HG03064 (cell line): ENCODE data around the gene GSTT4.
A peak's percentile ranks its signal among the peaks of the same experiment; 100 is the strongest.
"Not testable (repeated sequence)": the region's sequence is repeated elsewhere in the genome, so short reads cannot be mapped to it uniquely, and the experiment has no call there.

Source experiments
- ATAC-seq: cut with Tn5 transposase; IDR thresholded peaks from one replicate; pipeline ENCODE4 v1.9.1; 2021; ENCODE audit warnings: low read depth; ENCODE audit not compliant: unreplicated experiment

The GSTT4 gene

DNA sequence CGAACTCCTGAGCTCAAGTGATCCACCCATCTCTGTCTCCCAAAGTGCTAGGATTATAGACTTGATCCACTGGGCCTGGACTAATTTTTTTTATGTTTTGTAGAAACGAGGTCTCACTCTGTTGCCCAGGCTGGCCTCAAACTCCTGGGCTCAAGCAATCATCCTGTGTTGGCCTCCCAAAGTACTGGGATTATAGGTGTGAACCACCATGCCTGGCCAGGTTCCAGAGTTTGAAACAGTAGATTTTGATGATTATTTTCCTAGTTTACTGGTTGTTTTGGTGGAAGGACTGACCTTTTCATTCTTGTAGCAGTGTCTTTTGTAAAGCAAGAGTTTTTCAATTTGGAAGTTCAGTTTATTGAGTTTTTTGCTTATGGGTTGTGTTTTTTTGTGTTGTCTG lies 20.8 kb upstream of the GSTT4 start:
- ATAC-seq, result no peak

DNA sequence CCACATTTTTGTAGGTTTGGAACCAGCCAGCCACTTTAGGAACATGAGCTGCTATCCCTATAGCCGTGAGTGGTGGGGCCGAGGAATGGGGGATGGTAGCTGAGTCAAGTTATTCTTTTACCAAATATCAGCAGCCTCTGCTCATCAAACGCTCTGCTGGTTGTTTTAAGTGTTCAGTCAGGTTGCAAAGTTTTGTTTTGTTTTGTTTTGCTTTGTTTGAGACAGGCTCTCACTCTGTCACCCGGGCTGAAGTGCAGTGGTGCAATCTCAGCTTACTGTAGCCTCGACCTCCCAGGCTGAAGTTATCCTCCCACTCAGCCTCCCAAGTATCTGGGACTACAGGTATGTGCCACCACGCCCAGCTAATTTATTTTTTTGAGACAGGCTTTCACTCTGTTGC lies 20.2 kb upstream of the GSTT4 start:
- no peak for ATAC-seq

DNA sequence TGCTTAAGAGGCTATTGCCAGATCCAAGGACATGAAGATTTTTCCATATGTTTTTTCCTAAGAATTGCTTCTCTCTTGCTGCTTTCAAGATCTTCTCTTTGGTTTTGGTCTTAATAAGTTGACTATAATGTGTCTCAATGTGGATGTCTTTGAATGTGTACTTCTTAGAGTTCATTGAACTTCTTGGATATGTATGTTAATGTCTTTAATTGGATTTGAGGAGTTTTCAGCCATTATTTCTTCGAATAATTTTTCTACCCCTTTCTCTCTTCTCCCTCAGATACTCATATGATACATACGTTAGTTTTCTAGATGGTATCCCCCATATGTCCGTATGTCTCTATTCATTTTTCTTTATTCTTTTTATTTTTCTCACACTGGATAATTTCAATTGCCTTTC lies 19.1 kb upstream of the GSTT4 start:
- no peak for ATAC-seq

DNA sequence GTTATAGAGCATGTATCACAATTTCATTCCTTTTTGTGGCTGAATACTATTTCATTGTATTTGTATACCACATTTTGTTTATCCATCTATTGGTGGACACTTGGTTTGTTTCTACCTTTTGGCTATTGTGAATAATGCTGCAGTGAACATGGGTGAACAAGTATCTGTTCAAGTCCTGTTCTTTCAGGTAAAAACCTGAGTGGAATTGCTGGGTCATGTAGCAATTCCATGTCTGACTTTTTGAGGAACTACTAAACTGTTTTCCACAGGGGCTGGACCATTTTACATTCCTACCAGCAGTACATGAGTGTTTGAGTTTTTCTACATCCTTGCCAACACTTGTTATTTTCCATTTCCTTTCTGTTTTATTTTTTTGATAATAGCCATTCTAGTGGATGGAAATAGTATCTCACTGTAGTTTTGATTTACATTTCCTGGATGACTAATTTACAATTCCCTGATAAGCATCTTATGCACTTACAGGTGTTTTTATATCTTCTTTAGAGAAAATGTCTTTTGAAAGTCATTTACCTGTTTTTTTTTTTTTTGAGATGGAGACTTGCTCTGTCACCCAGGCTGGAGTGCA lies 18.0 kb upstream of the GSTT4 start:
- no peak for ATAC-seq

DNA sequence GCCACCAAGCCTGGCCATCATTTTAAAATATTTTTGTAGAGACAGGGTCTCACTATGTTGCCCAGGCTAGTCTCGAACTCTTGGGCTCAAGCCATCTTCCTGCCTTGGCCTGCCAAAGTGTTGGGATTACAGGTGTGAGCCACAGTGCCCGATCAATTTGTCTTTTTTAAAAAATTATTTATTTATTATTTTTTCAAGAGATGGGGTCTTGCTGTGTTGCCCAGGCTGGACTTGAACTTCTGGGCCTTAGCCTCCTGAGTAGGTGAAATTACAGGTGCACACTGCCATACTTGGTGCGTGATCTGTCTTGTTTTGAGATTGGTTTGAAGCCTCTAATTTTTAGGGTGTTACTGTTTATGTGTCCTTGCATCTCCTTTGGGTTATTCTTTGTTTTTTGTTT lies 16.1 kb upstream of the GSTT4 start:
- ATAC-seq, result no peak

DNA sequence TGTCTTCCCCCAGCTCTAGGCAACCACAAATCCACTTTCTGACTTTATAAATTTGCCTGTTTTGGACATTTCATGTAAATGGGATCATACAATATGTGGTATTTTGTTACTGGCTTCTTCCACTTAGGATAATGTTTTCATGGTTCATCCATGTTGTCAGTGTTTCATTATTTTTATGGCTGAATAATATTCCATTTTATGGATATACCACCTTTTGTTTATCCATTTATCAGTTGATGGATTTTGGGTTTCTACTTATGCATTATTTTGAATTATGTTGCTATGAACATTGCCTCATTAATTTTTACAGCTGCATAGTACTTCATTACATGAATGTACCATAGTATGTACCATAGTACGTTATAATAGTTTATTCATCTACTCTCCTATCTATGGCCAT lies 10.9 kb upstream of the GSTT4 start:
- ATAC-seq, result no peak

DNA sequence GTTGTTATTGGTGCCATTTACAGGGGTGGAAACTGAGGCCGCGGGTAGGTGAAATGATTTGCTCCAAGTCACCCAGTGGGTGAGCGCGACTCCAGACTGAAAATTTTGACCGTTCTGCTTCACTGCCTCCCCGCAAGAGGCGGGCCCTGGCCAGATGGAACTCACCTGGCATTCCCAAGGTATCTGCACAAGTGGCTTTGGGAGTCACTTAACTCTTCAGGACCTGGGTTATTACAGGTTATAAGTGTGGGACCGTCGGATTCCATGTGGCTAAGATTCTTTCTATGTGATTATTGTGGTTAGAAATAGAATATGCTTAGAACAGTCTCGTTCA lies 6.4 kb upstream of the GSTT4 start:
- peak; percentile 20 for ATAC-seq

DNA sequence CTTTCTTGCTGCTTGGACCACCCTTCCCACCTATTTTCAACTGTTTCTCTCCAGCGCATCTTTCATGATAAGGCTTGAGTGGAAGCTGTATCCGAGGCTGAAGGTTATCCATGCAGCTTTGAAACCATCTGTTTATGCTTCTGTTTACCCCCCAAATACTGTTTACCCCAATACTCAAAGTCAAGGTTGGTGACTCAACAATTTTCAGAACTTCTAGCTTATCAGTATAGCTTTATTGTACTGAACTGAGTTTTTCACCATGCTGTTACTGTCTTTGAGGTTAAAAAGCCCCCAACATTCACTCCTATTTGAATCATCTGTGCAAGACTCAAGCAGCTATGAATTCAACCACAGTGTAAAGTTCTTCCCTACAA lies 4.8 kb upstream of the GSTT4 start:
- no peak for ATAC-seq

DNA sequence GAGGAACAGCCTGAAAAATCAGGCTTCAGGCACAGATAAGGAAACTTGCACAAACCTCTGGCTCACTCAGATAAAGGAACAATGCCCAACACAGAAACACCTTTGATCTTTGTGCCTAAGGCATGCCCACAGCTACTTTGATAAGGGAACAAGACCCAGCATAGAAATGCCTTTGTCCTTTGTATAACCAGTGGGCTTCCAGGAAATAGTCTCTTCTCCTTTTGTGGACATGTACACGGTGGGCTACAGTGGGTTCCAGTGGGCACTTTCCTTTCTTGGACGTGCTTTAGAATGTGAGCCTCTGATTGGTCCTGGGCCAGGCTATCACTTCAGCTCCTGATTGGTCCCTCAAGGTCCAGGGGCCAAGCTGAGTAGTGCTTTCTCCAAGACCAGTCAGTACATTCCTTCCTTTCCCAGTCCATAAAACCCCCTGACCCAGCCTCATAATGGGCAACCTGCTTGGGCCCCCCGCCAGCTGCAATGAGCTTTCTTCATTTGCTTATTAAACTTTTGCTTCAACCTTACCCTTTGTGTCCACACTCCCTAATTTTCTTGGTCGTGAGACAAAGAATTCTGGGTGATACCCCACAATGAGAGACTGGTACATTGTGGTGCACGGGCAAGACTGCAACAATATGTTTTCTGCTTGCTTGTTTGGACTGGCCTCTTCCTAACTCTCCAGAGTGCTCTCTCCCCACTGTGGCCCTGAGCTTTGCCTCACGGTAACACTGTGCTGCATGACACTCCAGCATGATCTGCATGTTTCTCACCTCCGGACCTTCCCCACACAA lies 4.2 kb upstream of the GSTT4 start:
- ATAC-seq, result no peak

DNA sequence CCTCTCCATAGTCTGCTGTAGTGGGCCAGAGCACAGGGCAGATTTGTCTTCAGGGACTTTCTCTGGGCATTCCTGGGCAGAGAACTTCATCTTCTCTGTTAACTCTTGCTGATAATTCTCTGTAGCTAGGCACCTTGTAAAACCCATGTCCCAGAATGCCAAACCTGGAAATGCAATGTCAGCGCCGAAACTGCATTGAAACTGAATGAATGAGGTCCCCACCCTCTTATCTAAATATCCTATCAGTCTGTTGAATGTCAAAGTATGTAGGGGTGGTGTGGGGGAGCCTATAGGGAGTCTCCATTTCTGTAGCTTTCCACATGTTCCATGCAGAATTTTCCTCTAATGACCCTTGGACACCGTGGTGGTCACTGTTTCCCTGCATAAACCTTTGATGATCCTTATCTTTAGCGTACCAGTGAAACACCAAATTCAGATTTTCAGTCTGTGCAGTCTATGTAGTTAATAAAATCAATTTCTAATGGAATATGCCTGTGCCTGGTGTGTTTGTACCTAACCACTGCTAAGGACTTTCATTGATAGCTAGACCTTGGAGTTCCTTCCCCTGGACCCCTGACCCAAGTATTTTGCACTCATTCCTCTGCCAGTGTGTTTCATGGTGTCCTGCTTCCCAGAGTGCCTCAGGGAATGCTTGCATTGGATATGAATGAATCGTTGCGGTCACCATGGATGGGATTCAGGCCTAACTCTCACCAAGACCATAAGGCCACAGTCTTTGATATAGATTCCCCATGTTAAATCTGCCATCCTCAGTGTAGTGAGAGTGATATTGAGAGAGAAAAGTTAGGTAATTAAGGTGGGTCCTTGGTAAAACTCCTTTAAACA lies 3.4 kb upstream of the GSTT4 start:
- ATAC-seq, result no peak

DNA sequence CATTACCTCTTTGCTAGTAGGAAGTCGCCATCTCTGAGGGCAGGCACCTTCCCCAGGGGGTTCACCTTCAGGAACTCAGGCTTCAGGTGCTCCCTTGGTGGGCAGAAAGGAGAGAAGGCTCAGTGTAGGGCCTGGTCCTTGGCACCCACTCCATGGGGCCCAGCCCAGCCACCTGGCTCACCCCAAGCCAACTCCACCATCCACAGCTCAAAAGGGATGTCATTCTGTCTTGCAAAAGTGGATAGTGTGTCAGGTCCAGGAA lies 2.7 kb upstream of the GSTT4 start:
- ATAC-seq, result no peak

DNA sequence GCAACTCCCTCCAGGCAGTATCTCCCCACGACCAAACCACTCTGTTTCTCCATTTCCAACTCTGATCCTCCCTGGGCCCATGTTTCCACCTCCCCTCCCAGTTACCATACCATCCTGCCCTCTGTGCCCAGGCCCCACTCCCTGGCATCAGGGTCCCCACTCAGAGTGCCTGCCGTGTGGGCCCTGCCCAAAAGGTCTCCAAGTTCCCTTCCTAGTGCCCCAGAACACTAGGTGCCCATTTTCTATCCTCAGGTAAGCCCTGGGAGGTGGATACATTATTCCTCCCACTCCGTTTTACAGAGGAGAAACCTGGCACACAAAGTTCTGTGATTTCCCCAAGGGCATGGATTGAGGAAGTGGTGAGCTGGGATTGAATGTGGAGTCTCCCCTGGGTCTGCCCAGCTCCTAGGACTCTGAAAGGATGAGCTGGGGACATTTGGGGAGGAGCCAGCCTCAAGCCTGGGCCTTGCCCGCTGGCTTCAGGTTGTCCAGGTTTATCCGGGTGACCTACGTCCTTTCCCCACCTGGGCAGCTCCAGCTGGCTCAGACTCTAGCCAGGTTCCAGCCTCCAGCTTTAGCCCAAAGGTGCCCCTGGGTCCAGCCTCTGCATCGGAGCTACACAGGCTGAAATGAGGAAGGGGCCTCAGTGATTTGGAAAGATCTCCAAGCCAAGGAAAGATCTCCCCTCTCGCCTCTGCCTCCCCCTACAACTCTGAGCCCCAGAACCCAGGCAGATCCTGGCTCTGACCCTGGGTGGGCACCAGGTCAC lies 2.2 kb upstream of the GSTT4 start:
- ATAC-seq, result no peak

DNA sequence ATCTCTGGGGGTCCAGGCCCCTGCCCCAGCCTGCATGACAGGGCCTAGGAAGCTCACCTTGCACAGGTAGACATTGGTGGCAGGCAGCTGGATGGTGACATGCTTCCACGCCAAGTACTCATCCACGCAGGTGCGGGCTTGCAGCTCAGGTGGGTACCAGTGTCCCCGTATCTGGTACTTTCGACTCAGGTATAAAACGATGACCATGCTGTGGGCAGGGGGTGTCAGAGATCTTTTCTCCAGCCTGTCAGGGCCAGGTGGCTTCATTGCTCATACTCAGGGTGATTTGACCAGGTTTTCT lies 1.6 kb upstream of the GSTT4 start:
- no peak for ATAC-seq

DNA sequence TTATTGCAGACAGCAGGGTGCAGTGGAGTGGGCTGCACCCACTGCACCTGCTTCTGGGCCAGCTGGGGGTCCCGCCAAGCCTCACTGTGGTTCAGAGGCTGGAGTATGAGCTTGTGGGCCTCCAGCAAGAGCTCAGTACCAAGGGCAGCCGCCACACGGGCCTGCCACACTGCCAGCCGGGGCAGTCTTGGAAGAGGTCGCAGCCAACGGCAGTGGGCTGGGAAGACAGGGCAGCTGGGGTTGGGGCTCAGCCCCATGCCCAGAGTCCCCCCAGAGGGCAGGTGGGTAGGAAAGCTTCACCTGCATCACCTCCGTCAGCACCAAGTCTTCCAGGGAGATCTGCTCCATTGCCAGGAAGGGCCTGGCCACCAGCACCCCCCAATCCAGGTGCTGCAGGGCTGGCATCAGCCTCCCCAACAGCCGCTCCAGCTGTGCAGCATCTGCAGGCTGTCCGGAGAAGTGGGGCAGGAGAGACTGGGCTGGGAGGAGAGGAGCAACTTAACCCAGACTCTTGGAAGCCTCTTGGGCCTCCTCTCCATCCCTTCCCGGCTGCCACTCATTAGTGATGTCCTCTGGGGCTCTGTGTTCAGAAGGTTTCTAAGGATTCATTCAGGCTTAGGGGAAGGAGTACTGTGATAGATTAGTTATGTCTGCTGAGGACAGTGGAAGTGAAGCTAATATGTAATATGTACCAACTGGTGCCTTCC lies 1.1 kb upstream of the GSTT4 start:
- ATAC-seq, result no peak

DNA sequence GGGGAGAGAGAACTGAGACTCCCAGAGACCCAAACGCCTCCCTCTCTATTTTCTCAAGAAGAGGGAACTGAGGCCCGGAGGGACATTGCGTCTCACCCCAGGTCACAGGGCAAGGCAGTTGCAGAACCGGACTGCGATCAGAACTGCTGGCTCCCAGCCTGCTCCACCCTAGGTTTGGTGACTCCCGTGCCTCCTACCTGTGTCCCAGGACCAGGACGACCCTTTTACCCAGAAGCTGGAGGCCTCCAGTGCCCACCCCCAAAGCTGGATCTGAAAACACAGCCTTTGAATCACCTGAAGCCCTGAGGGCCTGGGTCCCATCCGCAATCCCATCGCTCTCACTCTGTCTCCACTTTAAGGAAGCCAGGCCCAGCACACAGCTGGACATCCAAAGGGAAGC lies 1.4 kb downstream of the GSTT4 start:
- no peak for ATAC-seq

DNA sequence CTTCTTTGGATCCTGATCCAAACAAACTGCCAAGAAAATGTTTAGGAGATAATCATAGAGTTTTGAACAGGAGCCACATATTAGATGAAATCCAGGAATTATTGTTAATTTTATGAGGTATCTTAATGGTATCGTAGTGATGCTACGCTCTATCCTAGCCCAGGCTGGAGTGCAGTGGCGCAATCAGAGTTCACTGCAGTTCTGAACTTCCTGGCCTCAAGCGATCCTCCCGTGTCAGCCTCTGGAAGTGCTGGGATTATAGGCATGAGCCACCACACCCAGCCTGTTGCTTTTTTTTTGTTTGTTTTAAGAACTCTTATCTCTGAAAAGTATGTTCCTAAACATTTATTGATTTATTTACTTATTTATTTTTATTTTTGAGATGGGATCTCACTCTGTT lies 2.4 kb downstream of the GSTT4 start:
- no peak for ATAC-seq

DNA sequence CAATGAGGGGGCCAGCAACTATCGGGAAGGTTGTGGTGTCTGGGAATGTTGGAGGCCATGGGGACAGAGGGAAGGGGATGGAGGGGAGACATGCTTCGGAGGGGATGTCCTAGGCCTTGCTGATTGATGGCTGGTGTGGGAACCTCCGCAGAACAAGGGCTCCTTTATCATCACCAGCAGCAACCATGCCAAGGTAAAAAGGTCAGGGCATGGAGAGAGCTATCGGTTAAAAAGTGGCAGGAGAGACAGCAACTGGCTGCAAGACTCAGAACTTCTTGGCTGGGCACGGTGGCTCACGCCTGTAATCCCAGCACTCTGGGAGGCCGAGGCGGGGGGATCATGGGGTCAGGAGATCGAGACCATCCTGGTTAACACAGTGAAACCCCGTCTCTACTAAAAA lies 3.0 kb downstream of the GSTT4 start:
- no peak for ATAC-seq

DNA sequence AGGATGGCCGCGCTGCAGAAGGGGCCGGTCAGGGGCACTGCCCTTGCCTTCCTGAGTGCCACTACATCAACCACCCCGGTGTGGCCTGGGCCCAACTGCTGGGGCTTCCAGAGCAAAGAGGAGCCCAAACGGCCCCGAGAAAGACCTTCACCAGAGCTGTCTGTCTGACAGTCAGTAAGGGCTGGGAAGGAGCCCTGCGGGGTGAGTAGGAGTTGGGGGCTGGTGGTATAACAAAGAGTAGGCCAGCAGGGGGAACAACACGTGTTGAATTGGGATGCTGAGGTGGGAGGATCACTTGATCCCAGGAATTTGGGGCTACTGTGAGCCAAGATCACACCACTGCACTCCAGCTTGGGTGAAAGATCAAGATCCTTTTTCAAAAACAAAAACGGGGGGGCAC lies 3.9 kb downstream of the GSTT4 start:
- no peak for ATAC-seq

DNA sequence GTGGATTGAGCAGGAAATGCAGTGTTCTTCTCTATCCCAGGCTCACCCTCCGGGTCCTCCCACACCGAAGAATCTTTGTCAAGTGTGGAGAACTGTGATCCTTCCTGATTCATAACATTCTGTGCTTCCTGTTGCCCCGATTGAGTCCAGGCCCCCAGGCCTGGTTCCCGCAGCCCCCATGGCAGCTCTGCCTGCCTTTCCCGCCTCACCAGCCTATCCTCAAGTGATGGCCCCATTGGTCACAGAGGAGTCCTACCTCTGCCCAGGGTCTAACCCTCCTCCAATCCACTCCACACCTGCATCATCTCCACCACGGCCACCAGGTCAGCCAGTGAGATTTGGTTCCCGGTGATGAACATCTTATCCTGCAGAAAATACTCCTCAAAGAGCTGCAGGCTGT lies 5.5 kb downstream of the GSTT4 start:
- ATAC-seq, result not testable (repeated sequence)

DNA sequence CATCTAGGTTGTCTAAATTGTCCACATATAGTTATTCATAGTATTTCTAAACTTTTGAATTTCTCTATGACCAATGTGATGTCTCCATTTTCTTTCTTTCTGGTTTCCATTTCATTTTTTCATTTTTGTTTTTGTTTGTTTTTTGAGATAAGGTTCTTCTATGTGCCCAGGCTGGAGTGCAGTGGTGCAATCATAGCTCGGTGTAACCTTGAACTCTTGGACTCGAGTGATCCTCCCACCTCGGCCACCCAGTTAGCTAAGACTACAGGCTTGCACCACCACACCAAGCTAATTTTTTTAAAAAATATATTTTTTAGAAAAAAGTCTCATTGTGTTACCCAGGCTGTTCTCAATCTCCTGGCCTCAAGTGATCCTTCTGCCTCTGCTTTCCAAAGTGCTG lies 8.2 kb downstream of the GSTT4 start:
- ATAC-seq, result no peak

DNA sequence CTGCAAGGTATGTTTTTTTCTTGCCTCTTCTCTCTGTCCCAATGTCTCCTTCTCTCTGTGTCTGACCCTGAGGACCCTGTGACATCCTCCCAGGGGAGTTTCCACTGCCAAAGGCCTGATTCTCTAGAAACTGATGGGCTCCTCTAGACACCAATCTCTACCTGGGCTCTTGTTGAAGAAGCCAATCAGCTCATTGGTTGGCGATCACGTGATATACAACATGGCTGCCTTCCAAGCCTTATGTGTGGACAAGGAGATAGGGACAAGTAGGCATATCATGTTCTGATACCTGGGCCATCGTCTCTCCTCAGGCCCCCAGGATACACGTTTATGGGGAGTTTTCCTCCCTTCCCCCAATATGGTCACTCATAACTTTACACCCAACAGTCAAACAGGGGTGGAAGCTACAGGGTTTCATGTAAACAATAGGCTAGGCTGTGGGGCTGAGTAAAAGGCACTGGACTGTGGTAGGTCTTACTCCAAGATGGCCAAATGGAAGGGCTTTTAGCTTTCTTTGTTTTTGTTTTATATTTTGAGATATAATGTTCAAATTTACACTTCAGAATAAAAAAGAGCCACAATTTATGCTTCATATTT lies 11.6 kb downstream of the GSTT4 start:
- ATAC-seq, result not testable (repeated sequence)
